GM23338 (cell line): ENCODE data around the gene RNASEH2C. TPM values are rescaled to one million over a fixed set of nuclear protein-coding genes. Genes with fewer than 3 reads are reported as not detected.

Source experiments
- ATAC-seq: fragments of 200-7000 bp; cut with Tn5 transposase; 3 replicates; pipeline ENCODE4 v1.9.1; 2020
- DNase-seq: peaks from one replicate; pipeline ENCODE4 v3.0.0-alpha.2; 2015; ENCODE audit warnings: low spot score
- H2AFZ ChIP-seq: fragments of 200-600 bp; sonication (generic); 2 replicates; pipeline ENCODE4 v1.8.0; 2016; ENCODE audit warnings: antibody characterized with exemption, mild to moderate bottlenecking, moderate library complexity
- H3F3A ChIP-seq: fragments of 200-600 bp; sonication (generic); replicated peaks from 2 replicates; pipeline ENCODE4 v1.8.0; 2017; ENCODE audit warnings: antibody characterized with exemption, mixed run types, low read depth
- H3K27ac ChIP-seq: fragments of 200-600 bp; sonication (generic); 2 replicates; pipeline ENCODE4 v1.6.1; 2016; ENCODE audit warnings: low read depth
- H3K27me3 ChIP-seq: fragments of 200-600 bp; sonication (generic); 2 replicates; pipeline ENCODE4 v1.8.0; 2016; ENCODE audit warnings: mild to moderate bottlenecking, mixed run types, moderate library complexity; ENCODE audit not compliant: insufficient read depth
- H3K36me3 ChIP-seq: fragments of 200-600 bp; sonication (generic); 2 replicates; pipeline ENCODE4 v1.8.0; 2016; ENCODE audit warnings: mild to moderate bottlenecking; ENCODE audit not compliant: insufficient read depth
- H3K4me1 ChIP-seq: fragments of 200-600 bp; sonication (generic); 2 replicates; pipeline ENCODE4 v1.8.0; 2016; ENCODE audit warnings: mild to moderate bottlenecking, moderate library complexity; ENCODE audit not compliant: insufficient read depth
- H3K4me2 ChIP-seq: fragments of 200-600 bp; sonication (generic); 2 replicates; pipeline ENCODE4 v1.7.1; 2017; ENCODE audit warnings: mixed run types
- H3K4me3 ChIP-seq: fragments of 200-600 bp; sonication (generic); 2 replicates; pipeline ENCODE4 v1.6.1; 2016; ENCODE audit warnings: mixed run types
- H3K79me2 ChIP-seq: fragments of 200-600 bp; sonication (generic); replicated peaks from 2 replicates; pipeline ENCODE4 v1.8.0; 2017; ENCODE audit warnings: mild to moderate bottlenecking; ENCODE audit not compliant: insufficient read depth
- H3K9me2 ChIP-seq: fragments of 200-600 bp; sonication (generic); 2 replicates; pipeline ENCODE4 v1.8.0; 2017; ENCODE audit not compliant: insufficient read depth
- H4K20me1 ChIP-seq: fragments of 200-600 bp; sonication (generic); replicated peaks from 2 replicates; pipeline ENCODE4 v1.8.0; 2017; ENCODE audit warnings: mild to moderate bottlenecking; ENCODE audit not compliant: insufficient read depth
- H3K27ac Mint-ChIP-seq: 2 replicates; pipeline ENCODE4 v1.8.0; 2020; ENCODE audit warnings: inconsistent platforms, mild to moderate bottlenecking, moderate library complexity, mixed read lengths
- H3K27me3 Mint-ChIP-seq: 3 replicates; pipeline ENCODE4 v1.8.0; 2022; ENCODE audit warnings: low read depth, mild to moderate bottlenecking, moderate library complexity, mixed read lengths, inconsistent platforms; ENCODE audit not compliant: insufficient read depth, poor library complexity
- H3K36me3 Mint-ChIP-seq: 3 replicates; pipeline ENCODE4 v1.8.0; 2021; ENCODE audit warnings: low read depth, mild to moderate bottlenecking, inconsistent platforms, moderate library complexity, mixed read lengths
- H3K4me1 Mint-ChIP-seq: 3 replicates; pipeline ENCODE4 v1.8.0; 2020; ENCODE audit warnings: mild to moderate bottlenecking, inconsistent platforms, mixed read lengths
- H3K4me3 Mint-ChIP-seq: 3 replicates; pipeline ENCODE4 v1.8.0; 2021; ENCODE audit warnings: moderate library complexity, mild to moderate bottlenecking, inconsistent platforms, mixed read lengths
- H3K9me3 Mint-ChIP-seq: 3 replicates; pipeline ENCODE4 v1.8.0; 2020; ENCODE audit warnings: moderate library complexity, mild to moderate bottlenecking, inconsistent platforms, mixed read lengths
- CREB1 ChIP-seq: fragments of 250-450 bp; sonication (Bioruptor Pico); IDR thresholded peaks from 2 replicates; pipeline ENCODE4 v1.5.0; 2020; ENCODE audit warnings: low read depth, mild to moderate bottlenecking, moderate library complexity
- CTCF ChIP-seq, 2 experiments: fragments of 200-600 bp in 1 of 2; sonication (generic) in 1 of 2; conservative IDR thresholded peaks; 2 replicates each; pipeline versions ENCODE4 v1.5.1 to v1.6.1; 2016 to 2017; ENCODE audit warnings: antibody characterized with exemption in 2 of 2, low read depth in 2 of 2, mild to moderate bottlenecking in 2 of 2, moderate library complexity in 1 of 2
- EZH2phosphoT487 ChIP-seq: fragments of 200-600 bp; sonication (generic); IDR thresholded peaks from one replicate; pipeline ENCODE4 v1.8.1; 2018; ENCODE audit warnings: antibody characterized with exemption; ENCODE audit not compliant: unreplicated experiment
- NANOG ChIP-seq: IDR thresholded peaks from 2 replicates; pipeline ENCODE4 v1.6.1; 2016; ENCODE audit warnings: antibody characterized with exemption, borderline replicate concordance
- POLR2AphosphoS5 ChIP-seq: IDR thresholded peaks from 2 replicates; pipeline ENCODE4 v1.6.1; 2016; ENCODE audit warnings: antibody characterized with exemption, low read depth
- ZNF331 ChIP-seq: fragments of 250-450 bp; sonication (Bioruptor Pico); IDR thresholded peaks from 2 replicates; pipeline ENCODE4 v1.5.0; 2020; ENCODE audit warnings: low read depth, mild to moderate bottlenecking, moderate library complexity
- ZNF462 ChIP-seq: fragments of 250-450 bp; sonication (Bioruptor Pico); IDR thresholded peaks from 2 replicates; pipeline ENCODE4 v1.5.0; 2020; ENCODE audit warnings: mild to moderate bottlenecking, moderate library complexity
- polyA plus RNA-seq: library from polyadenylated mRNA; unstranded; fragments of >200 nt; fragmentation: Nextera tagmentation; extraction: Ambion mirVana; gene quantifications from 2 replicates; pipeline ENCODE4 v1.2.1, GENCODE V29; 2016
- total RNA-seq: library from RNA; depleted of rRNA; stranded (reverse); fragments of >200 nt; shearing (Covaris generic); gene quantifications from 2 replicates; pipeline ENCODE4 v1.2.3, GENCODE V29; 2014

Gene RNASEH2C
- total and polyA plus RNA-seq, 2 experiments from 2014 or later = 37.8 to 73.2 TPM

- ATAC-seq (no peak), DNase-seq (no peak)
- no peak overlapping the region for H3K27ac ChIP-seq
- Mint-ChIP-seq H3K4me1 (peaks cover 10% of the 10 kb centered on the region), H3K36me3 (peaks cover 59% of the 10 kb centered on the region), H3K27ac (no peak overlapping the region), H3K9me3 (no peaks in the 10 kb centered on the region; the same call in 2 of the 3 replicates), H3K4me3 (peak overlapping the region; percentile 97), H3K27me3 (peaks cover 12% of the 10 kb centered on the region)
- peaks cover 20% of the 10 kb centered on the region; the same call in 1 of the 2 replicates for H3K36me3 ChIP-seq
- 0 out of 2 replicates have a peak, but pooled peaks cover 4% of the 10 kb centered on the region for H3F3A ChIP-seq
- H4K20me1 ChIP-seq = 0 out of 2 replicates have a peak, but pooled peaks cover 3% of the 10 kb centered on the region
- no peak overlapping the region for H3K4me2 ChIP-seq
- H3K4me1 ChIP-seq = peaks cover 6% of the 10 kb centered on the region; the same call in 1 of the 2 replicates
- H2AFZ ChIP-seq = no peak overlapping the region
- no peaks in the 10 kb centered on the region for H3K9me2 ChIP-seq
- no peak overlapping the region for H3K4me3 ChIP-seq
- TF ChIP-seq POLR2AphosphoS5 = no peak
- no peak for TF ChIP-seq CTCF (conservative IDR thresholded peaks at IDR 0.05; ENCODE audit: low read depth in 2 of 2)
- no peak for TF ChIP-seq ZNF331 (CRISPR knock-in tag)
- no peaks in the 10 kb centered on the region for H3K27me3 ChIP-seq
- H3K79me2 ChIP-seq = no peaks in the 10 kb centered on the region; the same call in 1 of the 2 replicates
Observed at GRCh38 chr11:65718531-65718930, 2.1 kb downstream of the RNASEH2C start.

GRCh38 chr11:65717906-65718305 is 2.7 kb downstream of the RNASEH2C start:
- Mint-ChIP-seq H3K36me3 (peaks cover 65% of the 10 kb centered on the region), H3K4me3 (no peak overlapping the region), H3K4me1 (peaks cover 10% of the 10 kb centered on the region), H3K9me3 (no peaks in the 10 kb centered on the region; the same call in 2 of the 3 replicates), H3K27ac (no peak overlapping the region), H3K27me3 (peaks cover 12% of the 10 kb centered on the region)
- no peak overlapping the region for H3K4me2 ChIP-seq
- peaks cover 6% of the 10 kb centered on the region; the same call in 1 of the 2 replicates for H3K4me1 ChIP-seq
- ATAC-seq (no peak), DNase-seq (no peak)
- no peaks in the 10 kb centered on the region for H3K27me3 ChIP-seq
- 0 out of 2 replicates have a peak, but pooled peaks cover 4% of the 10 kb centered on the region for H3F3A ChIP-seq
- 0 out of 2 replicates have a peak, but pooled peaks cover 3% of the 10 kb centered on the region for H4K20me1 ChIP-seq
- peaks cover 22% of the 10 kb centered on the region; the same call in 1 of the 2 replicates for H3K36me3 ChIP-seq
- no peak overlapping the region for H3K27ac ChIP-seq
- H3K4me3 ChIP-seq = no peak overlapping the region
- no peak overlapping the region for H2AFZ ChIP-seq
- peaks cover 2% of the 10 kb centered on the region; the same call in 1 of the 2 replicates for H3K79me2 ChIP-seq
- no peaks in the 10 kb centered on the region for H3K9me2 ChIP-seq
- TF ChIP-seq CREB1 (no peak), CTCF (conservative IDR thresholded peaks at IDR 0.05; ENCODE audit: low read depth in 2 of 2) (no peak), EZH2phosphoT487 (no peak), NANOG (no peak), ZNF462 (CRISPR knock-in tag) (no peak)
